Thymus (tissue), 11 donors: ENCODE measurements around the gene ZNF792. TPM values are rescaled to one million over a fixed set of nuclear protein-coding genes. Genes with fewer than 3 reads are reported as not detected.

Source experiments
- DNase-seq, 9 donors: peaks; one replicate each; pipeline ENCODE4 v3.0.0-alpha.2; 2013; ENCODE audit warnings: low spot score in 9 of 9, low read depth in 6 of 9, missing footprints in 1 of 9
- H3K27ac ChIP-seq, 2 donors: one replicate each; pipeline ENCODE4 v1.5.1; 2013; ENCODE audit warnings: control low read depth in 1 of 2, low read depth in 1 of 2, low read length in 1 of 2, mild to moderate bottlenecking in 1 of 2, moderate library complexity in 1 of 2
- H3K27me3 ChIP-seq, 2 donors: one replicate each; pipeline ENCODE4 v1.5.1; 2013; ENCODE audit warnings: low read length in 1 of 2; ENCODE audit not compliant: control insufficient read depth in 2 of 2, insufficient read depth in 1 of 2
- H3K36me3 ChIP-seq, 2 donors: one replicate each; pipeline ENCODE4 v1.5.1; 2013; ENCODE audit warnings: low read length in 1 of 2, mild to moderate bottlenecking in 1 of 2, moderate library complexity in 1 of 2; ENCODE audit not compliant: control insufficient read depth in 2 of 2, insufficient read depth in 2 of 2
- H3K4me1 ChIP-seq, 2 donors: one replicate each; pipeline ENCODE4 v1.5.1; 2013; ENCODE audit warnings: low read length in 2 of 2; ENCODE audit not compliant: control insufficient read depth in 2 of 2, insufficient read depth in 2 of 2
- H3K4me3 ChIP-seq, 2 donors: one replicate each; pipeline ENCODE4 v1.5.1; 2013; ENCODE audit warnings: low read length in 2 of 2, control low read depth in 1 of 2, mild to moderate bottlenecking in 1 of 2
- H3K9me3 ChIP-seq, 2 donors: one replicate each; pipeline ENCODE4 v1.5.1; 2013; ENCODE audit warnings: low read length in 1 of 2, mild to moderate bottlenecking in 1 of 2; ENCODE audit not compliant: control insufficient read depth in 2 of 2, insufficient read depth in 1 of 2
- WGBS: extraction: QIAGEN DNeasy Blood & Tissue Kit; methylation state at CpG from one replicate; pipeline ENCODE4 v1.1.7; 2013; 5-methylcytosine and 5-hydroxymethylcytosine counted together
- polyA plus RNA-seq: library from polyadenylated mRNA; stranded (reverse); fragments of 200-250 nt; gene quantifications from one replicate; pipeline ENCODE4 v1.2.3, GENCODE V29; 2013
- total RNA-seq: library from RNA; stranded (reverse); fragments of 120-200 nt; gene quantifications from one replicate; pipeline ENCODE4 v1.2.4, GENCODE V29; 2013
- donor health status: healthy.

The ZNF792 gene
- total and polyA plus RNA-seq, 2 donors, result 2.6 to 5.4 TPM

- 78% methylated on average over 6 of the region's 6 CpGs for WGBS
- Histone ChIP-seq H3K36me3 (peaks cover 6 to 20% of the 10 kb centered on the region in 2 donors), H3K4me1 (peaks cover 11 to 17% of the 10 kb centered on the region in 2 donors), H3K9me3 (peaks cover 9 to 38% of the 10 kb centered on the region in 2 donors), H3K27me3 (peaks cover 0 to 5% of the 10 kb centered on the region in 2 donors), H3K4me3 (peak overlapping the region in 1 of 2 donors; percentile 92), H3K27ac (no peak overlapping the region)
- DNase-seq, result no peak
These were observed 569 bp upstream of the ZNF792 start for GRCh38 chr19:34964598-34964997.

- peaks cover 0 to 5% of the 10 kb centered on the region in 2 donors for H3K27me3 ChIP-seq
- peak overlapping the region in 1 of 2 donors; percentile 74 for H3K27ac ChIP-seq
- WGBS, result 33% methylated on average over 14 of the region's 14 CpGs
- peak overlapping the region; percentile 79 to 92 for H3K4me3 ChIP-seq
- H3K9me3 ChIP-seq, result peaks cover 26 to 46% of the 10 kb centered on the region in 2 donors
- H3K4me1 ChIP-seq, result peaks cover 11 to 17% of the 10 kb centered on the region in 2 donors
- H3K36me3 ChIP-seq, result peaks cover 23 to 37% of the 10 kb centered on the region in 2 donors
- DNase-seq, result peak in 1 of 9 donors; percentile 24
These were observed 1.1 kb downstream of the ZNF792 start for GRCh38 chr19:34962687-34963572.

- DNase-seq, result peak in 2 of 9 donors; percentile 32 to 54
- Histone ChIP-seq H3K27ac (peak overlapping the region in 1 of 2 donors; percentile 58), H3K9me3 (peaks cover 35 to 50% of the 10 kb centered on the region in 2 donors), H3K4me1 (peaks cover 11 to 17% of the 10 kb centered on the region in 2 donors), H3K36me3 (peaks cover 27 to 45% of the 10 kb centered on the region in 2 donors), H3K27me3 (peaks cover 0 to 5% of the 10 kb centered on the region in 2 donors), H3K4me3 (peak overlapping the region; percentile 79 to 92)
- 86% methylated on average over 5 of the region's 5 CpGs for WGBS
These were observed 2.0 kb downstream of the ZNF792 start for GRCh38 chr19:34961775-34962686.

GRCh38 chr19:34960940-34961679 lies 2.9 kb downstream of the ZNF792 start:
- no peak overlapping the region for H3K27ac ChIP-seq
- no peak overlapping the region for H3K4me3 ChIP-seq
- peaks cover 27 to 45% of the 10 kb centered on the region in 2 donors for H3K36me3 ChIP-seq
- DNase-seq, result no peak
- WGBS, result 98% methylated on average over 12 of the region's 12 CpGs
- peaks cover 36 to 55% of the 10 kb centered on the region in 2 donors for H3K9me3 ChIP-seq
- H3K27me3 ChIP-seq, result peaks cover 0 to 5% of the 10 kb centered on the region in 2 donors
- H3K4me1 ChIP-seq, result peaks cover 11 to 17% of the 10 kb centered on the region in 2 donors

GRCh38 chr19:34960103-34960805 lies 3.8 kb downstream of the ZNF792 start:
- peaks cover 11 to 17% of the 10 kb centered on the region in 2 donors for H3K4me1 ChIP-seq
- peaks cover 27 to 45% of the 10 kb centered on the region in 2 donors for H3K36me3 ChIP-seq
- H3K27ac ChIP-seq, result no peak overlapping the region
- H3K9me3 ChIP-seq, result peaks cover 38 to 55% of the 10 kb centered on the region in 2 donors
- H3K4me3 ChIP-seq, result no peak overlapping the region
- WGBS, result 97% methylated on average over 8 of the region's 8 CpGs
- no peak for DNase-seq
- H3K27me3 ChIP-seq, result peaks cover 0 to 5% of the 10 kb centered on the region in 2 donors

GRCh38 chr19:34959021-34959420 lies 5.0 kb downstream of the ZNF792 start:
- Histone ChIP-seq H3K27me3 (peaks cover 0 to 2% of the 10 kb centered on the region in 2 donors), H3K9me3 (peaks cover 38 to 55% of the 10 kb centered on the region in 2 donors), H3K4me1 (peaks cover 11 to 14% of the 10 kb centered on the region in 2 donors), H3K4me3 (no peak overlapping the region), H3K36me3 (peaks cover 27 to 45% of the 10 kb centered on the region in 2 donors), H3K27ac (no peak overlapping the region)
- DNase-seq, result no peak
- 90% methylated on average over 7 of the region's 7 CpGs for WGBS

GRCh38 chr19:34957830-34958751 lies 5.9 kb downstream of the ZNF792 start:
- H3K27me3 ChIP-seq, result no peaks in the 10 kb centered on the region
- no peak overlapping the region for H3K4me3 ChIP-seq
- WGBS, result 96% methylated on average over 22 of the region's 22 CpGs
- H3K36me3 ChIP-seq, result peaks cover 27 to 45% of the 10 kb centered on the region in 2 donors
- peaks cover 10 to 11% of the 10 kb centered on the region in 2 donors for H3K4me1 ChIP-seq
- DNase-seq, result no peak
- no peak overlapping the region for H3K27ac ChIP-seq
- peaks cover 38 to 55% of the 10 kb centered on the region in 2 donors for H3K9me3 ChIP-seq
